SK-N-SH (cell line): ENCODE data around the gene CDC6. TPM values are rescaled to one million over a fixed set of nuclear protein-coding genes. Genes with fewer than 3 reads are reported as not detected.

ENCODE experiments used
- CTCF ChIA-PET: fragments of 300-600, 350-600 bp; formaldehyde crosslinking; extraction: SDS; loops from one replicate; lab custom pipeline; 2021; lab: Yijun Ruan, JAX
- POLR2A ChIA-PET: fragments of 350-600 bp; sonication (Branson Sonifier 250); formaldehyde crosslinking; extraction: SDS; loops from one replicate; lab custom pipeline; 2020; ENCODE audit warnings: antibody characterized with exemption, inconsistent platforms; lab: Yijun Ruan, JAX
- DNase-seq: peaks from one replicate; pipeline ENCODE4 v3.0.0; 2012
- H2AFZ ChIP-seq: fragments of 200-600 bp; sonication (generic); 2 replicates; pipeline ENCODE4 v1.8.1; 2016; ENCODE audit warnings: antibody characterized with exemption, mild to moderate bottlenecking, low read depth
- H3F3A ChIP-seq: fragments of 200-600 bp; sonication (generic); replicated peaks from 2 replicates; pipeline ENCODE3; 2016; ENCODE audit warnings: antibody characterized with exemption, mild to moderate bottlenecking; ENCODE audit not compliant: insufficient read depth
- H3K27ac ChIP-seq, 2 experiments: fragments of 200-500 bp in 1 of 2; fragments of 200-600 bp in 1 of 2; sonication (Bioruptor generic) in 1 of 2; sonication (generic), shearing (Covaris generic) in 1 of 2; 2 replicates each; pipeline versions ENCODE4 v1.5.1 to v1.6.1; 2014 to 2016; ENCODE audit warnings: low read depth in 2 of 2, inconsistent platforms in 1 of 2, low read length in 1 of 2, mild to moderate bottlenecking in 1 of 2, mixed read lengths in 1 of 2
- H3K27me3 ChIP-seq: fragments of 200-600 bp; sonication (generic), shearing (Covaris generic); 2 replicates; pipeline ENCODE4 v1.6.1; 2016; ENCODE audit warnings: mixed run types; ENCODE audit not compliant: insufficient read depth
- H3K36me3 ChIP-seq, 2 experiments: fragments of 200-500 bp in 1 of 2; fragments of 200-600 bp in 1 of 2; sonication (Bioruptor generic) in 1 of 2; sonication (generic) in 1 of 2; replicated peaks in 1 of 2; 2 replicates each; pipeline versions ENCODE3 to v1.5.1; 2014 to 2016; ENCODE audit warnings: low read length in 1 of 2, mild to moderate bottlenecking in 1 of 2; ENCODE audit not compliant: insufficient read depth in 2 of 2, control insufficient read depth in 1 of 2
- H3K4me1 ChIP-seq, 2 experiments: fragments of 200-500 bp in 1 of 2; fragments of 200-600 bp in 1 of 2; sonication (Bioruptor generic) in 1 of 2; sonication (generic), shearing (Covaris generic) in 1 of 2; 2 replicates each; pipeline versions ENCODE4 v1.5.1 to v1.6.1; 2014 to 2016; ENCODE audit warnings: low read depth in 1 of 2, low read length in 1 of 2, mixed run types in 1 of 2; ENCODE audit not compliant: insufficient read depth in 2 of 2, control insufficient read depth in 1 of 2
- H3K4me2 ChIP-seq: fragments of 200-600 bp; sonication (generic), shearing (Covaris generic); 2 replicates; pipeline ENCODE4 v1.6.1; 2017; ENCODE audit warnings: mixed run types
- H3K4me3 ChIP-seq, 2 experiments: fragments of 200-500 bp in 1 of 2; fragments of 200-600 bp in 1 of 2; sonication (Bioruptor generic) in 1 of 2; sonication (generic), shearing (Covaris generic) in 1 of 2; 2 replicates each; pipeline versions ENCODE4 v1.5.1 to v1.8.1; 2014 to 2016; ENCODE audit warnings: low read depth in 2 of 2, inconsistent platforms in 1 of 2, low read length in 1 of 2, mild to moderate bottlenecking in 1 of 2, mixed read lengths in 1 of 2, moderate library complexity in 1 of 2
- H3K79me2 ChIP-seq: fragments of 200-600 bp; sonication (generic); 2 replicates; pipeline ENCODE4 v1.8.1; 2017; ENCODE audit warnings: mild to moderate bottlenecking; ENCODE audit not compliant: insufficient read depth
- H3K9ac ChIP-seq: fragments of 200-600 bp; sonication (generic); 2 replicates; pipeline ENCODE4 v1.6.1; 2017; ENCODE audit warnings: mixed run types
- H3K9me2 ChIP-seq: fragments of 200-600 bp; sonication (generic); 2 replicates; pipeline ENCODE4 v1.6.1; 2017; ENCODE audit warnings: mixed run types
- H3K9me3 ChIP-seq: fragments of 200-600 bp; sonication (generic); 2 replicates; pipeline ENCODE4 v1.6.1; 2017; ENCODE audit warnings: mixed run types, mild to moderate bottlenecking, moderate library complexity
- H4K20me1 ChIP-seq: fragments of 200-600 bp; sonication (generic); 2 replicates; pipeline ENCODE4 v1.6.1; 2017; ENCODE audit warnings: mild to moderate bottlenecking, mixed run types; ENCODE audit not compliant: insufficient read depth
- CHD2 ChIP-seq: fragments of 150-350 bp; IDR thresholded peaks from 2 replicates; pipeline ENCODE4 v1.6.1; 2018; ENCODE audit warnings: low read length; ENCODE audit not compliant: partially characterized antibody
- ELF1 ChIP-seq: IDR thresholded peaks from 2 replicates; pipeline ENCODE4 v1.4.0; 2012
- EP300 ChIP-seq, 2 experiments: IDR thresholded peaks; 2 replicates each; pipeline versions ENCODE4 v1.4.0 to v1.6.1; 2012; ENCODE audit warnings: borderline replicate concordance in 1 of 2, low read depth in 1 of 2, low read length in 1 of 2
- EZH2phosphoT487 ChIP-seq: fragments of 200-600 bp; sonication (generic); IDR thresholded peaks from 2 replicates; pipeline ENCODE4 v1.6.1; 2017; ENCODE audit warnings: low read depth, mixed run types, mild to moderate bottlenecking, antibody characterized with exemption, moderate library complexity, borderline replicate concordance
- FOXJ3 ChIP-seq: sonication (generic); formaldehyde crosslinking; IDR thresholded peaks from 2 replicates; pipeline ENCODE4 v1.5.1; 2020; ENCODE audit warnings: mild to moderate bottlenecking, missing genetic modification reagents
- GABPA ChIP-seq: IDR thresholded peaks from 2 replicates; pipeline ENCODE4 v1.4.0; 2012; ENCODE audit warnings: low read depth, mild to moderate bottlenecking
- GATA2 ChIP-seq: sonication (generic); formaldehyde crosslinking; IDR thresholded peaks from 2 replicates; pipeline ENCODE4 v1.5.0; 2020; ENCODE audit warnings: mild to moderate bottlenecking, missing genetic modification reagents
- JUND ChIP-seq: IDR thresholded peaks from 2 replicates; pipeline ENCODE4 v1.4.0; 2012
- MXI1 ChIP-seq: IDR thresholded peaks from 2 replicates; pipeline ENCODE4 v1.6.1; 2012; ENCODE audit warnings: mild to moderate bottlenecking, low read depth, low read length, improper control_type of control experiment
- NFIC ChIP-seq: IDR thresholded peaks from 2 replicates; pipeline ENCODE4 v1.4.0; 2012; ENCODE audit warnings: borderline replicate concordance
- NRF1 ChIP-seq: IDR thresholded peaks from 2 replicates; pipeline ENCODE4 v1.6.1; 2012; ENCODE audit warnings: low read depth, mild to moderate bottlenecking, low read length
- RAD21 ChIP-seq: IDR thresholded peaks from 2 replicates; pipeline ENCODE4 v1.6.1; 2012; ENCODE audit warnings: mild to moderate bottlenecking, low read length
- RCOR1 ChIP-seq: fragments of 150-350 bp; IDR thresholded peaks from 2 replicates; pipeline ENCODE4 v1.6.1; 2017; ENCODE audit warnings: antibody characterized with exemption, low read length
- RFX5 ChIP-seq: IDR thresholded peaks from 2 replicates; pipeline ENCODE4 v1.6.1; 2012; ENCODE audit warnings: mild to moderate bottlenecking, improper control_type of control experiment, low read length
- RXRA ChIP-seq: IDR thresholded peaks from 2 replicates; pipeline ENCODE4 v1.4.0; 2012; ENCODE audit warnings: low read depth, mild to moderate bottlenecking, borderline replicate concordance
- SMC3 ChIP-seq: IDR thresholded peaks from 2 replicates; pipeline ENCODE4 v1.6.1; 2012; ENCODE audit warnings: low read depth, low read length, improper control_type of control experiment
- TAF1 ChIP-seq: IDR thresholded peaks from 2 replicates; pipeline ENCODE4 v1.6.1; 2012; ENCODE audit warnings: low read depth, mild to moderate bottlenecking, low read length, moderate library complexity, borderline replicate concordance
- TCF12 ChIP-seq: IDR thresholded peaks from 2 replicates; pipeline ENCODE4 v1.4.0; 2012
- TEAD4 ChIP-seq: IDR thresholded peaks from 2 replicates; pipeline ENCODE4 v1.4.0; 2012; ENCODE audit warnings: mild to moderate bottlenecking, borderline replicate concordance; ENCODE audit not compliant: insufficient read depth
- YY1 ChIP-seq: IDR thresholded peaks from 2 replicates; pipeline ENCODE4 v1.4.0; 2012; ENCODE audit warnings: low read depth, mild to moderate bottlenecking
- WGBS: methylation state at CpG from one replicate; pipeline ENCODE4 v1.1.6; 2017; ENCODE audit warnings: low lambda C conversion rate; 5-methylcytosine and 5-hydroxymethylcytosine counted together
- polyA plus RNA-seq, 3 experiments: library from polyadenylated mRNA; depleted of rRNA; stranded (reverse); fragments of >200 nt; gene quantifications; 2 replicates each; pipeline ENCODE4 v1.2.3, GENCODE V29; 2012
- TF ChIP-seq, protein P1 (sequence below): IDR thresholded peaks from 2 replicates; pipeline ENCODE4 v1.4.0; 2012; ENCODE audit warnings: low read depth, borderline replicate concordance
- TF ChIP-seq, protein P2 (sequence below): fragments of 150-350 bp; IDR thresholded peaks from 2 replicates; pipeline ENCODE4 v1.6.1; 2017; ENCODE audit warnings: antibody characterized with exemption, low read length, low read depth, borderline replicate concordance
- TF ChIP-seq, protein P3 (sequence below): IDR thresholded peaks from 2 replicates; pipeline ENCODE4 v1.4.0; 2012; ENCODE audit warnings: low read depth, borderline replicate concordance
- TF ChIP-seq, protein P4 (sequence below): fragments of 200-600 bp; sonication (generic); IDR thresholded peaks from 2 replicates; pipeline ENCODE4 v1.6.1; 2017; ENCODE audit warnings: antibody characterized with exemption, mild to moderate bottlenecking, moderate library complexity
- TF ChIP-seq, protein P5 (sequence below): IDR thresholded peaks from 2 replicates; pipeline ENCODE4; 2012
- TF ChIP-seq, protein P6 (sequence below): IDR thresholded peaks from 2 replicates; pipeline ENCODE4 v1.4.0; 2012; ENCODE audit warnings: low read depth
- TF ChIP-seq, protein P7 (sequence below): fragments of 150-350 bp; IDR thresholded peaks from 2 replicates; pipeline ENCODE4 v1.6.1; 2016; ENCODE audit warnings: mild to moderate bottlenecking, low read depth, low read length

CDC6 gene
- polyA plus RNA-seq, 1 of the 3 experiments (the other 2 are of a cell fraction), result 12.7 TPM

DNA sequence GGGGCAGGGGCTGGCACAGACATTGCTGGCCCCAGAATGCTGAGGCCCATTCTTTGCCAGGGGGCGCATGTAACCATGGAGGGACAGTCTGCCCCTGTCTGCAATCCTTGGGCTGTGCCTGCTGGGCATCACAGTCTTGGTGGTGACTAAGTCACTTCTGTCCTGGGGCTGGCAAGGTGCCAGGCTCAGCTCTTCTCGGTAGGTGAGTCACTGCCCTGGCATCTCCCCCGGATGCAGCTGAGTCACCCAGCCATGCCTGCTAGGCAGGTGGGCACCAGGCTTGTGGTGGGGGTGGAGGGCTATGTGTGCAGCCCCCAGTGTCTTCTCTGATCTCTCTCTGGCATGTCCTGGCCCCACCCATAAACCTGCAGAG is 26.9 kb downstream of the CDC6 start:
- Histone ChIP-seq H3K4me1 (peaks cover 58 to 91% of the 10 kb centered on the region in 2 experiments), H3K4me3 (no peak overlapping the region), H2AFZ (no peak overlapping the region), H3F3A (peaks cover 50% of the 10 kb centered on the region), H3K4me2 (peak overlapping the region; percentile 68), H3K9me3 (no peaks in the 10 kb centered on the region), H3K27me3 (no peaks in the 10 kb centered on the region), H4K20me1 (no peaks in the 10 kb centered on the region), H3K79me2 (peaks cover 37% of the 10 kb centered on the region), H3K36me3 (no peaks in the 10 kb centered on the region), H3K27ac (peak overlapping the region; percentile 95 to 99), H3K9ac (0 out of 2 replicates have a peak overlapping the region, but pooled peaks have one; percentile 37), H3K9me2 (no peaks in the 10 kb centered on the region)
- WGBS, result 0% methylated on average over 1 of the region's 3 CpGs
- DNase-seq, result peak; percentile 60
- ChIA-PET POLR2A (no interaction called here), CTCF (interaction anchor here (36.0 to 57.6 kb wide), 2 partner anchors 9 to 24 kb away, joined by 1706 read pairs; partner anchors contain the start of genes CDC6, GJD3 and RARA)
- TF ChIP-seq, protein P1, sequence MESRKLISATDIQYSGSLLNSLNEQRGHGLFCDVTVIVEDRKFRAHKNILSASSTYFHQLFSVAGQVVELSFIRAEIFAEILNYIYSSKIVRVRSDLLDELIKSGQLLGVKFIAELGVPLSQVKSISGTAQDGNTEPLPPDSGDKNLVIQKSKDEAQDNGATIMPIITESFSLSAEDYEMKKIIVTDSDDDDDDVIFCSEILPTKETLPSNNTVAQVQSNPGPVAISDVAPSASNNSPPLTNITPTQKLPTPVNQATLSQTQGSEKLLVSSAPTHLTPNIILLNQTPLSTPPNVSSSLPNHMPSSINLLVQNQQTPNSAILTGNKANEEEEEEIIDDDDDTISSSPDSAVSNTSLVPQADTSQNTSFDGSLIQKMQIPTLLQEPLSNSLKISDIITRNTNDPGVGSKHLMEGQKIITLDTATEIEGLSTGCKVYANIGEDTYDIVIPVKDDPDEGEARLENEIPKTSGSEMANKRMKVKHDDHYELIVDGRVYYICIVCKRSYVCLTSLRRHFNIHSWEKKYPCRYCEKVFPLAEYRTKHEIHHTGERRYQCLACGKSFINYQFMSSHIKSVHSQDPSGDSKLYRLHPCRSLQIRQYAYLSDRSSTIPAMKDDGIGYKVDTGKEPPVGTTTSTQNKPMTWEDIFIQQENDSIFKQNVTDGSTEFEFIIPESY, result peak; percentile 85; the same call in 1 of the 2 replicates
- TF ChIP-seq FOXJ3 (no peak), RAD21 (no peak), EP300 (IDR thresholded peaks at IDR 0.05; ENCODE audit: borderline replicate concordance in 1 of 2, low read depth in 1 of 2, low read length in 1 of 2) (peak; percentile 50 to 99), NFIC (peak; percentile 100), NRF1 (no peak), RCOR1 (0 out of 2 replicates have a peak, but pooled peaks have one; percentile 33), TAF1 (no peak), GABPA (no peak; the same call in 1 of the 2 replicates), TEAD4 (peak; percentile 97), MXI1 (no peak), TCF12 (peak; percentile 99), RXRA (peak; percentile 89; the same call in 1 of the 2 replicates), GATA2 (CRISPR knock-in tag) (no peak), CHD2 (peak; percentile 18), EZH2phosphoT487 (no peak), ELF1 (no peak; the same call in 1 of the 2 replicates), YY1 (0 out of 2 replicates have a peak, but pooled peaks have one; percentile 15), RFX5 (no peak), SMC3 (no peak), JUND (peak; percentile 100)
- TF ChIP-seq, protein P2, sequence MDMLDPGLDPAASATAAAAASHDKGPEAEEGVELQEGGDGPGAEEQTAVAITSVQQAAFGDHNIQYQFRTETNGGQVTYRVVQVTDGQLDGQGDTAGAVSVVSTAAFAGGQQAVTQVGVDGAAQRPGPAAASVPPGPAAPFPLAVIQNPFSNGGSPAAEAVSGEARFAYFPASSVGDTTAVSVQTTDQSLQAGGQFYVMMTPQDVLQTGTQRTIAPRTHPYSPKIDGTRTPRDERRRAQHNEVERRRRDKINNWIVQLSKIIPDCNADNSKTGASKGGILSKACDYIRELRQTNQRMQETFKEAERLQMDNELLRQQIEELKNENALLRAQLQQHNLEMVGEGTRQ, result no peak
- TF ChIP-seq, protein P3, sequence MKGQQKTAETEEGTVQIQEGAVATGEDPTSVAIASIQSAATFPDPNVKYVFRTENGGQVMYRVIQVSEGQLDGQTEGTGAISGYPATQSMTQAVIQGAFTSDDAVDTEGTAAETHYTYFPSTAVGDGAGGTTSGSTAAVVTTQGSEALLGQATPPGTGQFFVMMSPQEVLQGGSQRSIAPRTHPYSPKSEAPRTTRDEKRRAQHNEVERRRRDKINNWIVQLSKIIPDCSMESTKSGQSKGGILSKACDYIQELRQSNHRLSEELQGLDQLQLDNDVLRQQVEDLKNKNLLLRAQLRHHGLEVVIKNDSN, result no peak
- TF ChIP-seq, protein P4, sequence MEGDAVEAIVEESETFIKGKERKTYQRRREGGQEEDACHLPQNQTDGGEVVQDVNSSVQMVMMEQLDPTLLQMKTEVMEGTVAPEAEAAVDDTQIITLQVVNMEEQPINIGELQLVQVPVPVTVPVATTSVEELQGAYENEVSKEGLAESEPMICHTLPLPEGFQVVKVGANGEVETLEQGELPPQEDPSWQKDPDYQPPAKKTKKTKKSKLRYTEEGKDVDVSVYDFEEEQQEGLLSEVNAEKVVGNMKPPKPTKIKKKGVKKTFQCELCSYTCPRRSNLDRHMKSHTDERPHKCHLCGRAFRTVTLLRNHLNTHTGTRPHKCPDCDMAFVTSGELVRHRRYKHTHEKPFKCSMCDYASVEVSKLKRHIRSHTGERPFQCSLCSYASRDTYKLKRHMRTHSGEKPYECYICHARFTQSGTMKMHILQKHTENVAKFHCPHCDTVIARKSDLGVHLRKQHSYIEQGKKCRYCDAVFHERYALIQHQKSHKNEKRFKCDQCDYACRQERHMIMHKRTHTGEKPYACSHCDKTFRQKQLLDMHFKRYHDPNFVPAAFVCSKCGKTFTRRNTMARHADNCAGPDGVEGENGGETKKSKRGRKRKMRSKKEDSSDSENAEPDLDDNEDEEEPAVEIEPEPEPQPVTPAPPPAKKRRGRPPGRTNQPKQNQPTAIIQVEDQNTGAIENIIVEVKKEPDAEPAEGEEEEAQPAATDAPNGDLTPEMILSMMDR, result peak; percentile 28; the same call in 1 of the 2 replicates
- TF ChIP-seq, protein P5, sequence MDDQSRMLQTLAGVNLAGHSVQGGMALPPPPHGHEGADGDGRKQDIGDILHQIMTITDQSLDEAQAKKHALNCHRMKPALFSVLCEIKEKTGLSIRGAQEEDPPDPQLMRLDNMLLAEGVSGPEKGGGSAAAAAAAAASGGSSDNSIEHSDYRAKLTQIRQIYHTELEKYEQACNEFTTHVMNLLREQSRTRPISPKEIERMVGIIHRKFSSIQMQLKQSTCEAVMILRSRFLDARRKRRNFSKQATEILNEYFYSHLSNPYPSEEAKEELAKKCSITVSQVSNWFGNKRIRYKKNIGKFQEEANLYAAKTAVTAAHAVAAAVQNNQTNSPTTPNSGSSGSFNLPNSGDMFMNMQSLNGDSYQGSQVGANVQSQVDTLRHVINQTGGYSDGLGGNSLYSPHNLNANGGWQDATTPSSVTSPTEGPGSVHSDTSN, result peak; percentile 90
- TF ChIP-seq, protein P6, sequence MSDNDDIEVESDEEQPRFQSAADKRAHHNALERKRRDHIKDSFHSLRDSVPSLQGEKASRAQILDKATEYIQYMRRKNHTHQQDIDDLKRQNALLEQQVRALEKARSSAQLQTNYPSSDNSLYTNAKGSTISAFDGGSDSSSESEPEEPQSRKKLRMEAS, result peak; percentile 93
- TF ChIP-seq, protein P7, sequence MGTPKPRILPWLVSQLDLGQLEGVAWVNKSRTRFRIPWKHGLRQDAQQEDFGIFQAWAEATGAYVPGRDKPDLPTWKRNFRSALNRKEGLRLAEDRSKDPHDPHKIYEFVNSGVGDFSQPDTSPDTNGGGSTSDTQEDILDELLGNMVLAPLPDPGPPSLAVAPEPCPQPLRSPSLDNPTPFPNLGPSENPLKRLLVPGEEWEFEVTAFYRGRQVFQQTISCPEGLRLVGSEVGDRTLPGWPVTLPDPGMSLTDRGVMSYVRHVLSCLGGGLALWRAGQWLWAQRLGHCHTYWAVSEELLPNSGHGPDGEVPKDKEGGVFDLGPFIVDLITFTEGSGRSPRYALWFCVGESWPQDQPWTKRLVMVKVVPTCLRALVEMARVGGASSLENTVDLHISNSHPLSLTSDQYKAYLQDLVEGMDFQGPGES, result no peak
